ENCODE data around the gene MPC1. TPM values are rescaled to one million over a fixed set of nuclear protein-coding genes. Genes with fewer than 3 reads are reported as not detected.
"Not testable (repeated sequence)": the region's sequence is repeated elsewhere in the genome, so short reads cannot be mapped to it uniquely, and the experiment has no call there.

MPC1 gene
- total RNA-seq, 6 experiments from 2014 or later = 102 to 298 (median 180) TPM

GRCh38 chr6:166395351-166395750, 12.6 kb upstream of the MPC1 start:
- H3K36me3 ChIP-seq = no peaks in the 10 kb centered on the region
- TF ChIP-seq, protein P1, sequence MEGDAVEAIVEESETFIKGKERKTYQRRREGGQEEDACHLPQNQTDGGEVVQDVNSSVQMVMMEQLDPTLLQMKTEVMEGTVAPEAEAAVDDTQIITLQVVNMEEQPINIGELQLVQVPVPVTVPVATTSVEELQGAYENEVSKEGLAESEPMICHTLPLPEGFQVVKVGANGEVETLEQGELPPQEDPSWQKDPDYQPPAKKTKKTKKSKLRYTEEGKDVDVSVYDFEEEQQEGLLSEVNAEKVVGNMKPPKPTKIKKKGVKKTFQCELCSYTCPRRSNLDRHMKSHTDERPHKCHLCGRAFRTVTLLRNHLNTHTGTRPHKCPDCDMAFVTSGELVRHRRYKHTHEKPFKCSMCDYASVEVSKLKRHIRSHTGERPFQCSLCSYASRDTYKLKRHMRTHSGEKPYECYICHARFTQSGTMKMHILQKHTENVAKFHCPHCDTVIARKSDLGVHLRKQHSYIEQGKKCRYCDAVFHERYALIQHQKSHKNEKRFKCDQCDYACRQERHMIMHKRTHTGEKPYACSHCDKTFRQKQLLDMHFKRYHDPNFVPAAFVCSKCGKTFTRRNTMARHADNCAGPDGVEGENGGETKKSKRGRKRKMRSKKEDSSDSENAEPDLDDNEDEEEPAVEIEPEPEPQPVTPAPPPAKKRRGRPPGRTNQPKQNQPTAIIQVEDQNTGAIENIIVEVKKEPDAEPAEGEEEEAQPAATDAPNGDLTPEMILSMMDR (IDR thresholded peaks at IDR 0.05) = no peak
- no peak for TF ChIP-seq POLR2A (IDR thresholded peaks at IDR 0.05)
- no peaks in the 10 kb centered on the region for H3K27me3 ChIP-seq
- DNase-seq = peak in 1 of 3 donors; percentile 74
- 19% methylated on average over 6 of the region's 6 CpGs for WGBS (ENCODE audit: insufficient coverage, low coverage, low lambda C conversion rate, missing lambda C conversion rate)
- peak overlapping the region in 1 of 3 donors; percentile 80 for H3K27ac ChIP-seq
- peaks cover 0 to 26% (median 10%) of the 10 kb centered on the region in 4 donors for H3K4me1 ChIP-seq
- no peak overlapping the region for H3K4me3 ChIP-seq
- peak; percentile 7 to 54 (median 53) for ATAC-seq
- H3K9me3 ChIP-seq = no peaks in the 10 kb centered on the region
- intact Hi-C loops (cut with DNase I) = loop anchor here in 1 of 2 donors (10.0 kb wide), 1 partner anchor 81 kb away; no protein-coding TSS in a partner anchor

GRCh38 chr6:166394036-166394892, 11.5 kb upstream of the MPC1 start:
- Histone ChIP-seq H3K4me1 (peaks cover 0 to 35% (median 12%) of the 10 kb centered on the region in 4 donors), H3K36me3 (no peaks in the 10 kb centered on the region), H3K27me3 (no peaks in the 10 kb centered on the region), H3K9me3 (no peaks in the 10 kb centered on the region), H3K4me3 (no peak overlapping the region), H3K27ac (peak overlapping the region; percentile 11 to 80 (median 46))
- ATAC-seq (peak; percentile 91 to 94 (median 94)), DNase-seq (peak in 2 of 3 donors; percentile 74 to 88)
- TF ChIP-seq POLR2A (IDR thresholded peaks at IDR 0.05) = peak; percentile 53
- TF ChIP-seq, protein P1 (IDR thresholded peaks at IDR 0.05) = no peak
- intact Hi-C loops (cut with DNase I) = loop anchor here in 1 of 2 donors (10.0 kb wide), 1 partner anchor 79 kb away; no protein-coding TSS in a partner anchor
- 32% methylated on average over 6 of the region's 10 CpGs for WGBS (ENCODE audit: insufficient coverage, low coverage, low lambda C conversion rate, missing lambda C conversion rate)

DNA sequence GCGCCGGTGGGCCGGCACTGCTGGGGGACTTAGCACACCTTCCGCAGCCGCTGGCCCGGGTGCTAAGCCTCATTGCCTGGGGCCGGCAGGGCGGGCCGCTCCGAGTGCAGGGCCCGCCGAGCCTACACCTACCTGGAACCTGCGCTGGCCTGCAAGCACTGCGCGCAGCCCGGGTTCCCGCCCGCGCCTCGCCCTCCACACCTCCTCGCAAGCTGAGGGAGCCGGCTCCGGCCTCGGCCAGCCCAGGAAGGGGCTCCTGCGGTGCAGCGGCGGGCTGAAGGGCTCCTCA, 10.7 kb upstream of the MPC1 start:
- no peak for DNase-seq
- H3K27ac ChIP-seq = peak overlapping the region in 2 of 3 donors; percentile 43 to 80
- TF ChIP-seq POLR2A (IDR thresholded peaks at IDR 0.05) = no peak
- TF ChIP-seq, protein P1 (IDR thresholded peaks at IDR 0.05) = no peak
- no peaks in the 10 kb centered on the region for H3K9me3 ChIP-seq
- no peak overlapping the region for H3K4me3 ChIP-seq
- ATAC-seq = no peak
- no CpG with 5 or more reads among the region's 27 CpGs for WGBS (ENCODE audit: insufficient coverage, low coverage, low lambda C conversion rate, missing lambda C conversion rate)
- intact Hi-C loops (cut with DNase I) = loop anchor here in 1 of 2 donors (10.0 kb wide), 1 partner anchor 79 kb away; no protein-coding TSS in a partner anchor
- no peaks in the 10 kb centered on the region for H3K27me3 ChIP-seq
- H3K4me1 ChIP-seq = peaks cover 0 to 41% (median 16%) of the 10 kb centered on the region in 4 donors
- H3K36me3 ChIP-seq = no peaks in the 10 kb centered on the region

- intact Hi-C loops (cut with DNase I) = loop anchor here in 1 of 2 donors (10.0 kb wide), 1 partner anchor 78 kb away; no protein-coding TSS in a partner anchor
- H3K4me3 ChIP-seq, DNase-seq, H3K27me3 ChIP-seq, ATAC-seq, H3K36me3 ChIP-seq, H3K9me3 ChIP-seq: not testable (repeated sequence)
- H3K4me1 ChIP-seq = peaks cover 0 to 46% (median 18%) of the 10 kb centered on the region in 4 donors
- WGBS (ENCODE audit: insufficient coverage, low coverage, low lambda C conversion rate, missing lambda C conversion rate) = 83% methylated on average over 7 of the region's 30 CpGs
- H3K27ac ChIP-seq = peak overlapping the region in 2 of 3 donors; percentile 43 to 80
These were observed 10.2 kb upstream of the MPC1 start for GRCh38 chr6:166392755-166393534.

Measured in right lobe of liver (tissue), 6 donors.